Activated CD4-positive, alpha-beta T cell treated with anti-CD3 and anti-CD28 coated beads, Interleukin-2, amount 50 U/mL, for 24 hours (primary cell): ENCODE results near the gene RGMA.
"Not testable (repeated sequence)": the region's sequence is repeated elsewhere in the genome, so short reads cannot be mapped to it uniquely, and the experiment has no call there.

Source experiments
- DNase-seq, 2 donors: peaks; one replicate each; pipeline ENCODE4 v3.0.0-alpha.2; 2020; ENCODE audit warnings: low read depth in 1 of 2, low spot score in 1 of 2

The RGMA gene

DNA sequence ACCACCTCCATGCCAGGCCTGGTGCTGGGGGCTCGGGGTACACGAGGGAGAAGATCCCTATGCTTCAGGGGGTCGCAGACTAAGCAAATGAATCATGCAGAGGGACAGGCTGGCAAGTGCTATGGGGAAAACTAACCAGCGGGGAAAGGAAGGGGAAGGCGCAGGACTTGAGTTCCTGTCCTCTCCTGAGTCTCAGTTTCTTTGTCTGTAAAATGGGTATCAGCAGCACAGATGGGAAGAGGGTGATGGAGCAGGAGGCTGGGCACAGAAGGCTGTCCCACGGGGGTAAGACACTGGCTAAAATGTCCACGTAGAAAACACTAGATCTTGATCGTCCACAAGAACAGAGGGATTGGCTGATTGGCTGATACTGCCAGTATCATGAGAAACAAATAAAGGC lies 39.8 kb downstream of the RGMA start:
- DNase-seq, result no peak

DNA sequence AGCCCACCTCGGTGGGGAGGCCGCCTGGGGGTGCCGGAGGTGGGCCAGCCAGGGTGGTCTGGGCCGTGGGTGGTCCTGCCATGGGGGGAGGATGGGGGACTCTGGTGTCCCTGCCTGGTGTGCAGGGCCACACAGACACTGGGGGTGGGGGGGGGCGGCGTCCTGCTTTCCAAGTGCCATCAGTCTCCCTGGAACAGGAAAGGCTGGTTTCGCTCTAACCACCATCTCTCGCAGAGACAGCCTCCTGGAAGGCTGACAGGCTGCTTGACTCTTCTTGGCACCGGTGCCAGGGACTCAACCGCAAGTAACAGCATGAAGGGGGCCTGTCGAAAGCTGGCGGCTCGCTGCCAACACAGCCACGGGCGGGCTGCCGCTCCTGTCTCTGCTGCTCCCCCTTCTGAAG lies 40.3 kb downstream of the RGMA start:
- DNase-seq, result no peak

DNA sequence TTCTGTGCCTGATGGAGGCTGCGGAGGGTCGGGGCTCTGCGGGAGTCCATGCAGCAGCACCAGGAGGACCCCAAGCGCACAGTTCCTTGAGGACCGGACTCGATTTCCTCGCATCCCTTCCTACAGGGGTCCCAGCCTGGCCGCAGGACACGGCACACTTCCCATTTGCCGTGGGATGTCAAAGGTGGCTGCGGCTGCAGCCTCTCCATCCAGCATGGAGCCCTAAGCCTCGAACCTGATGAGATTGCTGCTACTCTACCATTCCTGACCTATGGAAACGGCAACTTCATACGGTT lies 40.6 kb downstream of the RGMA start:
- DNase-seq, result no peak

DNA sequence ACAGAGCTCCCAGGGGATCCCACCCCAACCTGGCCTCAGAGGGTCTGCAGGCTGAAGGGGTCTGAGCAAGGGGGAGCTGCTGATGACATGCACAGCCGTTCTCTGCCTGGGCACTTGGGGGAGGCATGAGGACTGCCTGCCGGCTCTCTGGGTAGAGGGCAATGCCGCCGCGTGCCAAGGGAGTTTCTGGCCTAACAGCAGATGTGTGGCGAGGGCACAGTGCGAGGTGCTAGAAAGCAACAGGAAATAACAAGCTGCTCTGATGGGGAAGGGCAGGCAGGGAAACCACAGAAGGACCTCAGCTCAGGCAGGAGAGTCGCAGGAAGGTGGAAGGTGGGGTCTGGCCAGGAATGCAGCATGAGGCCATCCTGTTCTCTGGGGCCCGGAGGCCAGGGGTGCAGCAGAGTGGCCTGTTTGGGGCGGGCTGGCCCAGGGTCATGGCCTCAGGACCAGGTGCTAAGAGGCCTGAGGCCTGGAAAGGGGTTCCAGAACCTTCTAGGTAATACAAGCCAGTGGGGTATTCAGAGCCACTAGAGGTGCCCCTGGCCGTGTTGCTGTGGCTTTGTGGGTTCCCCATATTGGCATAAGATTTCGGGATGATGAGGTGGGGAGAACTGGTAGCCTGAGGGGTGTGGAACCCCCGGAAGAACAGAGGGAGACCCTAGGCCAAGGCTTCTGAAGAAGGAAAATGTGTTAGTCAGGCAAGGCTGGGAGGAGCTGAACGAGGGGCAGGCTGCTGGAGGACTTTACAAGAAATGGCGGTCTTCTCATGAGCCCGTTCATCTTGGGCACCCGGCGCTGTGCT lies 41.2 kb downstream of the RGMA start:
- DNase-seq, result no peak

DNA sequence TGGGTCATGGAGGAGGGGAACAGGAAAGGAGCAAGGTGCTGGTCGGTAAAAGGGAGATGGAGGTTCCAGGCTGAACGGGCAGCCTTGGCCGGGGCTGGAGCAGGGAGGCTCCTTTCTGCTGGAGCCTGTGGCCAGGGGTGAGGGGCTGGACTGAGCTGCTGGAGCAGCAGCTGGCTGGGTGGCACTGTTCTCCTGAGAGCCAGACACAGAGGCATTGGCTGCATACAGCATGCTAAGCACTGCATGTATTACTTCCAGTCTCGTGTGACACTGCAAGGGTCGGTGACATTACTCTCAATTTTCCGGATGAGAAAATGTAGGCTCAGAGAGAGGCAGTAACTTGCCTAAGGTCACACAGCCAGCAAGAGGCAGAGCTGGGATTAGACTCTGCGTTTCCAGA lies 42.3 kb downstream of the RGMA start:
- DNase-seq, result no peak

DNA sequence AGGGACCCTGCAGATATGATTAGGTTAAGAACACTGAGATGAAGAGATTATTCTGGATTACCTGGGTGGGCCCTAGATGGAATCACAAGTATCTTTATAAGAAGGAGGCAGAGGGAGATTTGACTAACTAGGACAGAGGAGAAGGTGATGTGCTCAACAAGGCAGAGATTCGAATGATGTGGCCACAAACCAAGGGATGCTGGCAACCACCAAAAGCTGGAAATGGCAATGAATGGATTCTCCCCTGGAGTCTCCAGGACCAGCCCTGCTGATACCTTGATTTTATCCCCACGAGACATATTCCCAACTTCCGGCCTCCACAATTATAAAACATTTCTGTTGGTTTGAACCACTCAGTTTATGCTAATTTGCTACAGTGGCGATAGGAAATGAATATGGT lies 42.9 kb downstream of the RGMA start:
- DNase-seq, result no peak

DNA sequence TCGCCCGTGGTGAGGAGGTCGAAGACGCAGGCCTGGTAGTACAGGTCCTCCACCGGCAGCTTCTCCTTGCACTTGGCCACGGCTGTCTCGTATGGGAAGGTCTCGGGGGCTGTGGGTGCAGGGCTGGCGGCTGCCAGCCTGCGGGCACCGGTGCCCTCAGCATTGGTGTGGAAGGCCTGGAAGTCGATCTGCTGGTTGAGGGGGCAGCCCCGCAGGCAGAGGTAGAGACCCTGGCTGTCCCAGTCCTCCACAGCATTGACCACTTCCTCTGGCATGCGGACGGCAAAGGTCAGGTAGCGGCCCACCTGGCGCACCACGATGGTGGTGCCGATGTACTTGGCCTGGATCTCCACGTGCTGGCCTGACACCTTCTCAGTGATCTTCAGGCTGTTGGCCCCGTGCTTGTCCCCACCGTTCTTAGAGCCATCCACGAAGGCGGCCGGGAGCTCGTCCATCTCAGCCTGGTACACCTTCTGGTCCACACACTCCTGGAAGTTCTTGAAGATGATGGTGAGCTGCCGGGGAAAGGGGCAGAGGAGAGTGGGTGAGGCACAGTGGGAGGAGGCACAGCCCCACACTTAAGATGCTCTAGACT lies 43.7 kb downstream of the RGMA start:
- no peak for DNase-seq

DNA sequence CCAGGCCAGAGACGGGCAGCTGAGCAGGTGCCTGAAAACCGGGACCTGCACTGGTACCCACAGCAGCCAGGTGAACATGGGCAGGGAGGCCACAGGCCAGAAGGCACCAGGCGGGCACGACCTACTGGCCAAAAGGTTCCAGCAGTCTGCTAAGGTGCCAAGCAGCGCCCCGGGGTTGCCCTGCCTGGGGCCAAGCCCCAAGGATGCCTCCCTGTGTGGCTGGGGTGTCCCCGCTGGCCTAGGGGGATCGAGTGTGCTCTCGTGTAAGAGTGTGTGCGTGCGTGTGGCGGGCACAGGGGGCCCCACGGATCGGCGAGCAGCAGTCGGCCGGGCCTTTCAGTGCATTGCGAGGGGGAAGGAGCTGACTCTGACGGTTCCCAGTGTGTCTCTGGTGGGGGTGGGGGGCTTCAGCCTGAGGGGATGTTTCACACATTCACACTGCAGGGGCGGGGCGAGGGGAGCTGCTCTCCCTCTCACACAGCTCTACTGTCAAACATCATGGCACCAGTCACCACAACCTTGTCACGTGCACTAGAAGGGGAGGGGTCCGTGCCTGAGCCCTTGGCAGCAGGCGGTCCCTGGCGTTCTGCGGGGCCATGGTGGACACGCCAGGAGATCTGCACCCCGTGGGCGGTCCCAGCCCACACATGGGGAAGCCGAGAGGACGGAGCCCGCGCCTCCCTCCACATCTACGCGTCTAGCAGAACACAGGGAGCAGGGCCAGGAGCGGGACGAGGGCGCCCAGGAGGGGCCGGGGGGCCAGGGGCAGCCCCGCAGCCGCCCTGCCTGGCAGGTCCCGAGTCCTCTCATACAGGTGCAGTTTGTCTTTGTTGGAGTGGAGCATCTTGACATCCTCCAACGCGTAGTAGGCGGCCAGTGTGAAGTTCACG lies 44.5 kb downstream of the RGMA start:
- no peak for DNase-seq

DNA sequence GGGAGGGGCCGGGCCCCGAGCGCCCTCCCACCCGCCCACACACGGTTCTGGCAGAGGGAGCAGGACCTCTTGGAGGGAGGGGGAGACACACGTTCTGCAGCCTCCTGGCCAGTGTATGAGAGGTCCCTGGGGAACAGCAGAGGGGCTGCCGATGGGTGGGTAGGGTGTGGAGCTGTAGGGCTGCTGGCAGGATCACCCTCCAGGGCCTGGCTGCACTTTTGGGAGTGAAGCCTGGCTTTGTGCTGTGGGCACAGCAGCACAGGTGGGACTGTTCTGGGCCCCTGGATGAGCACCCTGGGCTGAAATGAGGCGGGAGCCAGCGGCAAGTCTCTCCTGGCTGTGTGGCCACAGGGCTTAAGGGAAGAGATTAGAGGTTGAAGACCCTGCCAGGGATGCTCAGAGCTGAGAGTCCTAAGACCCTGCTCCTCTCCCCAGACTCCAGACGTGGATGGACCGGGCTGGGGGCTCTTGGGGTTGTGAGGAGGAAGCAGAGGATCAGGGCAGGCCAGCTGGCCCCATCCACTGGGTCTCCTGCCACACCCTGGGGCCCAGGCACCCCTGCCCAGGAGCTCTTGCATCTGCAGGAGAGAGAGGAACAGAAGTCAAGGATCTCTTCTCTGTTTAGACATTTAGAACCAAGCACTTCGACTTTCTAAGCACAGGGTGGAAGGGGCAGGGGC lies 45.2 kb downstream of the RGMA start:
- no peak for DNase-seq

DNA sequence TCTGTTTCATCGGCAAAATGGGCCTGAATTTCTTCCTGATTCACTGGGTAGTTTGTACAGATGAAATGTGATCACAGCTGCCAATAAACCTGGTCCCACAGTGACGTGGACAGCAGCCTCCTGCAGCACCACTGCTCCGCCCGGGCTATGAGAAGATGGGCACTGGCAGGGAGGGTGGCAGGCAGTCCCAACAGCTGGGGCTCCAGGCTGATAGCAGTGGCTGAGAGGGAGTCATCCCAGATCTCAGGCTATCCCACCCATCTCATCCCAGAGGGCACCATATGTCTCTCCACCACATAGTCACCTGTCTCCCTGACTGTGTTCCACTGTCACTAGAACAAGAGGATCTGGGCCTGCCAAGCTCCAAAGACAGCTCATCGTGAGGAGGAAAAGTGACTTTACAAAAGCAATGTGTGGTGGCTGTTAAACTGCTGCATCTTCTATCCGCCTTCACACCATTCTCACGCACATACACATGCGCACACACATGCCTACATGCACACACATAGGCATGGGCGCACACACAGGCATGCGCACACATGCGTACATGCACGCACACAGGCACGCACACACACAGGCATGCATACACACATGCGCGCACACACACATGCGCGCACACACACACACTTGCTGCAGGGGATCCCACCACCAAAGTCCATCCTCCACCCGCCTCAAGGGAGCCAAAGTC lies 46.2 kb downstream of the RGMA start:
- DNase-seq, result no peak

DNA sequence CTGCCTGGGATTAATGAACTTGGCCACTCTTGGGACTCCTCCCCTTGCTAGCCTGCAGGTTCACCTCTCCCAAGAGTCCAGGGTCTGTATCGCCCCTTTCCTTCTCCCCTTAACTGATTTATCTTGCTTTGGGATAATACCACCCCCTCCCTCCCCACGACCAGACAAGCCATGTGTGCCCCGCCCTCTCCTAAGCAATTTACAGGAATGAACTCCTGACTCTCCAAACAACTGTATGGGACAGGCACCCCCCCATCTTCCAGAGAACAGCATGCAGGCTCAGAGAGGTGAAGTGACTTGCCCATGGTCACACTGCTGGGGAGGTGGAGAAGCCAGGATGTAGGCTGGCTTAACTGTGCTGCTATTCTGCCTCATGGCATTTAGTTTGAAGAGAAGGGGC lies 46.8 kb downstream of the RGMA start:
- DNase-seq, result no peak

DNA sequence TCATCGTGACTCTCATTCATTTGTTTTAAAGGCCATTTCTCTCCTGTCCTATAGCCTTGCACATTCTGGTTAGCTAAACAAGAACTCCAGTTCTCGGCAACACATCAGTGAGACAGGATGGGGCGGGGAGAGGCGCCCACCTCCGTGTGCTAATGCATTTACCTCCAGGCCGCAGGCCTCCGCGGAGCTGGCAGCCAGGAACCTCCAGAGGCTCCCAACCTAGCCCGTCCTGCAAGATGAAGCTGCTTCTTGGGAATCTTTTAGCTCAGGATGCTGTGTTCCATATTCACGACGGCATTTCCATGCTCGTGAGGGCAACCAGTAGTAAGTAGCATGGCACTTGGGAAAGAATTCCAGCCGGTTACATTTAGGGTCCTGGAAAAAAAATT lies 47.9 kb downstream of the RGMA start:
- DNase-seq, result no peak

DNA sequence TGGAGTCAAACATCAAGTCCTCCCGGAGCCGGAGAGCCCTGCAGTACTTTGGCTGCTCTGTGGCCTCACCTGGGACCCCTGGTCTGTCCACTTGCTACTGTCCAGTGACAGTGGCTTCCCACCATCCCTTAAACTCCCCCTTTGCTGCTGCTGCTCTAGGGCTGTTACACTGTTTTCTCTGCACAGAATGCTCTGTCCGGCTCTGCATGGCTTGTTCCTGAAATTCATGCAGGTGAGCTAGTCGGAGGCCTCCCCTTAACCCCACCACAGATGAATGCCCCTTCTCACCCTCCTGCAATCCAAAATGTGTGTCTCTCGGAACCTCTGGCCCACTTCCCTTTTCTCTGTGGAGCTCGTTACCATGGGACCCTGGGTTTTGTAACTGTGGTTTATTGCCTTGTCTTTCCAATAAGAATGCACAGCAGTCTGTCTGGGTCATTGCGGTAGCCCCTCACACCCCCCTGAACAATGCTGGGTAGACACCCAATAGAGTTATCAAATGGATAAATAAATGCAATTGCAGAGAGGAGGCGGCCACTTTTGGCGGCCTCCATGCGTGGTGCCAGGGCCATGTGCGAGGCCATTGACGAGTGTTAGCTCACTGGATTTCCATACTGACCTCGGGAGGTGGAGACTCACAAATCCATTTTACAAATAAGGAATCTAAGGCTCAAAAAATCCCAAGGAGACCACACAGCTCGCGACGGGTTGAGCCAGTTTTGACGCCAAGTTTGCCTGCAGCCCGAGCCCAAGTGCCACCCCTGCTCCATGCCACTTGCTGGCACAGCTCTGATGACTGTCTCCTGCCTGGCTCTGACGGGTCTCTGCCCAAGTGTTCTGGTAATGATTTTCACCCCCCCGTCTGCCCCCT lies 48.5 kb downstream of the RGMA start:
- no peak for DNase-seq

DNA sequence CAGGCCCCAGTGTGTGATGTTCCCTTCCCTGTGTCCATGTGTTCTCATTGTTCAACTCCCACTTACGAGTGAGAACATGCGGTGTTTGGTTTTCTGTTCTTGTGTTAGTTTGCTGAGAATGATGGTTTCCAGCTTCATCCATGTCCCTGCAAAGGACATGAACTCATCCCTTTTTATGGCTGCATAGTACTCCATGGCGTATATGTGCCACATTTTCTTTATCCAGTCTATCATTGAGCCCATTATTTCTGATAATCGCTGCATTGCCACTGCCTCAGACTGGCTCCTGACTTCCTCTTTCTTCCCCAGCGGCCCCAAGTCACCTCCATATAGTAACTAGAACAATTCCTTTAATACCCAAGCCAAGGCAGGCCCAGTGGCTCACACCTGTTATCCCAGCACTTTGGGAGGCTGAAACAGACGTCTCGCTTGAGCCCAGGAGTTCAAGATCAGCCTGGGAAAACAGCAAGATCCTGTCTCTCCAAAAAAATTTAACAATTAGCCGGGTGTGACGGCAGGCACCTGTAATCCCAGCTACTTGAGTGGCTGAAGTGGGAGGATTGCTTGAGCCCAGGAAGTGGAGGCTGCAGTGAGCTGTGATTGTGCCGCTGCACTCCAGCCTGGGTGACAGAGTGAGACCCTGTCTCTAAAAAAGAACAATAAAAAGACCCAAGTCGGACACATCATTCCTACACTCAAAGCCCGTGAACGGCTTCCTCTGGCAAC lies 49.3 kb downstream of the RGMA start:
- not testable (repeated sequence) for DNase-seq

DNA sequence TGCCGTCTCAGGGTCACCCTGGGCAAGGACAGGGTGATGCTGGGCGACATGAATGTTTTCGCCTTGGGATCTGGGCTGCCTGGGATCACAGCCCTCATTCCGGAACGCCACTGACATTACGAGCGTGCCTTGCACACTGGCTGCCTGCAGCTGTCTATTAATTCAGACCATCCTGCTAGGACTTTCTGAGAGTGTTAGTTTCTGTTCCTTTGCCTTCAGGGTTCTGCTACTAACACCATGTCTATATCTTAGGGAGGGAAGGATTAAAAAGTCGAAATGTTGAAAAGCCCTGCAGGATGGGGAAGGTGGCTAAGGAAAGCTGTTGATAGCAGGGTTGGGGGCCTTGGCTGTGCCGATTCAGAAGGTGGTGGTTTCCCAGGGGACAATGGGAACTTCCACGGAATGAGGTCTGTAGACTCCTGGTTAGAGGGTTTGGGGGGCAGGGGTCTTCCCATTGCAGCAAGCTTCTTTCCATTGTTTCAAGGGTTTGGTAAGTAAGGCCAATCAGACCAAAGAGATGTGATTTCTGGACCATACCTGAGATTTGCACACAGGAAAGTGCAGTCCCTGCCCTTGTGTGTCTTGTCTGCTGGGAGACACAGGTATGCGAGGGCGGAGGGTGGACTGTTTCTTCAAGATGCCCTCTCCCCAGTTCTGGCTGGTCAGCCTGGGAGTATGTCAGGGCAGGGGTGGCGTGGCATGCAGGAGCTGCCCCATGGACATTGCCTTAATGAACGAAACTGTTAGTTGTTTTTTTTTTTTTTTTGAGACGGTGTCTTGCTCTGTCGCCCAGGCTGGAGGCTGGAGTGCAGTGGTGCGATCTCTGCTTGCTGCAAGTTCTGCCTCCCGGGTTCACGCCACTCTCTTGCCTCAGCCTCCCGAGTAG lies 50.9 kb downstream of the RGMA start:
- no peak for DNase-seq

DNA sequence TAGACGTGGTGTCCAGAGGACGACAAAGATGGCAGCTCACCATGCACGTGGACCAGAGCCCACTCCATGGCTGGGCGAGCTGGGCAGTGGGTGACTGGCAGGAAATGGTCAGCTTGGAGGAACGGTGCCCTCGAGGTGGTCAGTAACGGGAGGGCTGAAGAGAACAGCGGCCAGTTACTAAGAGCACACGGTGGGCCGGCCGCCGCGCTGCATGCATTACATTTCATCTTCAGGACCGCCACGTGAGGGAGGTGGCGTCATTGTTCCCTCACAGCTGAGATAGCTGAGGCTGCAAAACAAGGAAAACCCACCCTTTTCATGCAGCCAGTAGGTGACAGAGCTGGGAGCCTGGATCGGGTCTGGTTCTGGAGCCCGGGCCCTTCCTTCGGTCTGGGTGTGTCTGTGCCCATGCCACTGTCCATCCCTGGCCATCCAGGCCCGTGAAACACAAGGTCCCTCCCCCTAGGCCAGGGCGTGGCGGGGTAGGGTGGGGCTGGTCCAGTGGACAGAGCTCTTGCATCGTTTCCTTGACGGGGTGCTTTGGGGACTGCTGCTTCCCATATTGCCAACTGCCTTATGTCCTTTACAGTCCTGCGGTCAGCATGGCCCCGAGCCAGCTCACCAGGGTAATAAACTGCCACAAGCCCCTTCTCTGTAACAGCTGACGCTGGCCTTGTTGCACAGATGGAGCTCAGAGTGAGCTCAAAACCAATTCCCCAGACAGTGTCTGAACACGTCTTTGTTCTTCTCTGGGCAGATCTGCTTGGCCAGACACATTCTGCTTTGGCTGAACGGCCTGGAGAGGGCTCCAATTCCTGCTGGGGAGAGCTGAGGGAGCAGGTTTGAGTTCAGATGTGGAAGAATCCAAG lies 51.8 kb downstream of the RGMA start:
- no peak for DNase-seq

DNA sequence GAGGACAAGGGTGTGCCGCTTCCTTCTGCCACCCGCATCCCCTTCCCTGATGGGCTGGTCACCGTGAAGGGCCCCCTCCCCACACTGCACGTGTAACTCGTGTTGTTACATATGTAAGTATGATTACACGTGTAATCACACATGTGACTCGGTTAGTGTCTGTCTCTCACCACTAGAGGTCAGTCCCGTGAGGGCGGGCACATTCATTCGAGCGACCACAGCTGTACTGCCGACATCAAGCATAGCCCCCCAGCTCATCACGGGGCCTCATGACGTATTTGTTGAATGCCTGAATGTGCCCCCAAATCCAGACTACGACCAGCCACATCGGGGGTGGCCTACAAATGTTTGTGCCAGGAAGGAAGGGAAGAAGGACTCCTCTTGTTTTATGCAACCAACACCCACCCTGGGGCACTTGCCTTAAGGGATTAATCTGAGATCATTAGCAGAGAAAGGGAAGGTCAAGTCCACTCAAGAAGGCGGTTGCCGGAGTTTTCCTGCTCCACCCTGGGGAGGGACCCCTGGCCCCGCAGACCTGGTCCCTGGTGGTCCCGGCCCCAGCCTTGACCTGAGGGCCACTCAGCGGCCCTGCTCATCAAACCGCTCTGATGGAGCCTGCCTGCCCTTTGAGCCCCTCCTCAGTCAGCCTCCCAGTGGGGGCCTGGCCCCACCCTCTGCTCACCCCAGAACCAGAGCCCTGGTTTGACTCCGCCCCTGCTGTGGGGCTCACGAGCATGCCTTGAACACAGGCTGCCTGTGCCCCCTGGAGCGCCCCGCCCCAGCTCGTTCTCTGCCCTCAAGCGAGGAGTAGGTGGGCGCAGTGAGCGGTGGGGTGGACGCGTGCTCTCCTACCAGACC lies 52.8 kb downstream of the RGMA start:
- DNase-seq, result peak in 1 of 2 donors; percentile 35
